GM21825 (cell line): ENCODE results near the gene UFSP1.

Experiments
- ATAC-seq: cut with Tn5 transposase; IDR thresholded peaks from one replicate; pipeline ENCODE4 v1.9.1; 2021; ENCODE audit warnings: mild to moderate bottlenecking, moderate library complexity; ENCODE audit not compliant: unreplicated experiment

The UFSP1 gene

DNA sequence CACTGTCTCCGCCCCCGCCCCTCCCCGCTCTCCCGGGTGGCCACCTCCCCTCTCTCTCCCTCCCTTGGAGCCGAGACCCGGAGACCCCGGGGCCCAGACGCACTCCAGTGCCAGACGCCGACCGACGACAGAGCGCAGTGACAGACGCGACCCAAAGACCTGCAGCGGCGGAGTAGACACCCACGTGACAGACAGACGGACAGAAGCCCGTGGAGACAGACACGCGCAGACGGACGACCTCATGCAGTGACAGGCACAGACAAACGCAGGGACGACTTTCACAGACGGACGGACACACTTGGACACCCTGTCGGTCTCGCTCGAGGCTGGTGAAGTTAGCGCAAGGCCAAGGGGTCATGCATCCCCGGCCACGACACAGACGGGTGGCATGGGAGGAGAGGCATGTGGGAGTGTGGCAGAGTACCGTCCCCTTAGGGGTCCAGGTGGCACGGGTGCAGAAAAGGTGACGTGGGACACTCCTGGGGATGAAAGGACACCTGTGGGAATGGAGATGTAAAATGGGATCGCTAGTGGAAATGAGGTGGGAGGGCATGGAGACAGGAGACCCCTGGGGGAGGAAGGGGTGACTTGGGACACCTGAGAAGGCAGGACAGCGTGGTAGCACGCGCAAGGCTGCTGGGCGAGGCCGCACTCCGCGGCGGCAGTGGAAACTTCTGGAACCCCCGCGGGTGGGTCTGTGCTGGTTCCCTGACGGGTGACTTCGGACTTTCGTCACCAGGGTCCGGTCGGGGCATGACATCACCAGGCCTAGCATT, 6.6 kb upstream of the UFSP1 start:
- ATAC-seq = no peak

DNA sequence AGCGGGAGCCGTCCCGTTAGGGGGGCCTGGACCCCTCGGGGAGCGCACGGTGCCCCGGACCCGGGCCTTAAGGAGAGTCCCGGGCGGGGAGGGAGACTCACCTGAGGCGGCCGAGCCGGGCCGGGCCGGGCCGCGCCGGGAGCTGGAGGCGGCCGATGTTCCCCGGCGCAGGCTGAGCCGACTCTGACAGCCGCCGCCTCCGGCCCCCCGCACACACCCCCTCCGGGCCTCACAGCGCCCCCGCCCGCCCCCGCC, 6.1 kb upstream of the UFSP1 start, which contains the start of gene ACHE:
TSS of gene ACHE (minus strand) at position 188 of the 255 bp plus-strand sequence. CDS start 1,656 bp downstream, outside the sequence.
- no peak for ATAC-seq

DNA sequence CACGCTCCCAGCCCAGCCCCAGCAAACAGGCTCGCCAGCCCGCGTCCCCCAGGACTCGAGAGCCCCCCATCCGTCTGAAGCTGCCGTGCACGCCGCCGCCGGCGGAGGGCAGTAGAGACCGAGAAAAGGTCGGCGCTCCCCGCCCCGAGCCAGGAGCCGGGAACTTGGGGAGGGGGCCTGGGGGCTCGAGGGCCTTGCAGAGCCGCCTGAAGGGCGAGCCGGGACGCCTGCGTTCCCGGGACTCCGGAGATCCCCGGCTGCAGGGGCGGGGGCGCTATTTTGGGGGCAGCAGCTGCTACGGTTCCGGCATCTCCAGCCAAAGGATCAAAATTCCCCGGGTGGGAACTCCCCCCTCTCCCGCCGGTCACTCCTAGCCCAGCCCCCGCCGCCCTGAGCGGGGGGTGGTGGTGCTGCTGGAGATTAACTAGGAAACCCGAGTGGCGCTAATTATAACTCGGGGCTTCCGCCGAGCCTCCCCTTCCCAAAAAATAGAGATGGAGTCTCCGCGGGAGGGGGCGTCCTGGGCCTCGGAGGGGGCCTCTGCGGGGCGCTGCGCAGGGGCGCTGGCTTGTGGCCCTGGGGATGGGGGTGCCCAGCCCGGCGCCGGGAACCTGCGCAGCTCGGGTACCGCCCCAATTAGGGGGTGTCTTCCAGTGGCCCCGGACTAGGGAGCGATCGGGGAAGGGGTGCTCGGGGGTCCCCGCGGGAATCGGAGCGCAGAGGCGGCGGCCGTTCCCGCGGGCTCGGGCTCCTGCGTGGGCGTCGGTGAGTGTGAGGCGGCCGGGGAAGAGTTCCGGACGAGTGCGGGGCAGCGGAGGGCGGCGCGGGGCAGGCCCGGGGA, 5.6 kb upstream of the UFSP1 start:
- ATAC-seq = no peak

DNA sequence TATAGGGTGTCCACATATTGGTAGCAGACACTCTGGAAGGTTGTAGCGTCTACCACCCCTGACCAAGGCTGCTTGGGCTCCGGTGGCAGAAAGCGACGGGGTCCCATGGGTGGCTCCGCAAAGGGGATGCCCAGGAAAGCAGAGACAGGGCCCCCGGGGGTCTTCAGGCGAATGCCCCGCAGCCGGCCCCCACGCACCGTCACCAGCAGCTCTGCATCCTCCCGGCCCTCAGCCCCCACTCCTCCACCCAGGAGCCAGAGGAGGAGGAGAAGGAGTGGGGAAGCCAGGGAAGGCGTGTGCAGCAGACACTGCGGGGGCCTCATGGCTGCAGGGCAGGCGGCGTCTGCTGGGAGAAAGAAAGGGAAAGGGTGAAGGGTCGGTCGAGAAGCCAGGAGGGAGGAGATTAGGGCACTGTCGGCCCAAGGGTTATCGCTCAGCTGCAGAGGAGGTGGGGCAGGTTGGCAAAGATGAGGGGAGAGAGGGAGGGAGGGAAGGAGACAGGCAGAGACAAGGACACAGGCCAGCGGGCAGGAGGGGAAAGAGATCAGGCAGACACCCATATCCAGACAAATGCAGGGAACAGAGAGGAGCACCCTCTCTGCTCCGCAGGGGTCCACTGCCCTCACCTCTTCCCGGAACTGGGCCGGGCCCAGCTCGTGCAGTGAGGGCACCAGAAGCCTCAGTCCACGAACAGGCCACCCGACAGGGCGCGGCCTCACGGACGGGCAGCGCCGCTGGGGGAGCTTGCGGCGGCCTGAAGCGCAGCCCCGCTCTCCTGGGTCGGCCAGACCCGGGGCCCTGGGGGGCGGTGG, 4.6 kb upstream of the UFSP1 start:
- no peak for ATAC-seq

DNA sequence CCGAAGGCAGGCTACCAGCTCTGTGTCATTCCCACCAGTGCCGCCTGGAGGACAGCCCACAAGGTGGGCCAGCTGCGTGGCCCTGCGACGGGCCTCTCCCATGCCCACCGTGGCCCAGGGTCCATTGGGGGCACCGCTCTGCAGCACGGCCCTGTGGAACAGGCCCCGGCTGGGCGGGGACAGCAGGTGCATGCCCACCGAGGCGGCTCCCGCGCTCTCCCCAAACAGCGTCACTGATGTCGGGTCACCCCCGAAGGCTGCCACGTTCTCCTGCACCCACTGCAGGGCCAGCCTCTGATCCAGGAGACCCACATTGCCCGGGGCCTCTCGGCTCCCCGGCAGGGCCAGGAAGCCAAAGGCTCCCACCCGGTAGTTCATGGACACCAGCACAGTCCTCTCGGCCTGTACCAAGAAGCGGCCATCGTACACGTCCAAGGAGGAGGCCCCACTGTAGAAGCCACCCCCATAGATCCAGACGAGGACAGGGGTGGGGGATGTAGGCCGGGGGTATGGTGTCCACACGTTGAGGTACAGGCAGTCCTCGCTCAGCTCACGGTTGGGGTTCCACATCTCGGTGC, 3.9 kb upstream of the UFSP1 start:
- ATAC-seq = no peak

DNA sequence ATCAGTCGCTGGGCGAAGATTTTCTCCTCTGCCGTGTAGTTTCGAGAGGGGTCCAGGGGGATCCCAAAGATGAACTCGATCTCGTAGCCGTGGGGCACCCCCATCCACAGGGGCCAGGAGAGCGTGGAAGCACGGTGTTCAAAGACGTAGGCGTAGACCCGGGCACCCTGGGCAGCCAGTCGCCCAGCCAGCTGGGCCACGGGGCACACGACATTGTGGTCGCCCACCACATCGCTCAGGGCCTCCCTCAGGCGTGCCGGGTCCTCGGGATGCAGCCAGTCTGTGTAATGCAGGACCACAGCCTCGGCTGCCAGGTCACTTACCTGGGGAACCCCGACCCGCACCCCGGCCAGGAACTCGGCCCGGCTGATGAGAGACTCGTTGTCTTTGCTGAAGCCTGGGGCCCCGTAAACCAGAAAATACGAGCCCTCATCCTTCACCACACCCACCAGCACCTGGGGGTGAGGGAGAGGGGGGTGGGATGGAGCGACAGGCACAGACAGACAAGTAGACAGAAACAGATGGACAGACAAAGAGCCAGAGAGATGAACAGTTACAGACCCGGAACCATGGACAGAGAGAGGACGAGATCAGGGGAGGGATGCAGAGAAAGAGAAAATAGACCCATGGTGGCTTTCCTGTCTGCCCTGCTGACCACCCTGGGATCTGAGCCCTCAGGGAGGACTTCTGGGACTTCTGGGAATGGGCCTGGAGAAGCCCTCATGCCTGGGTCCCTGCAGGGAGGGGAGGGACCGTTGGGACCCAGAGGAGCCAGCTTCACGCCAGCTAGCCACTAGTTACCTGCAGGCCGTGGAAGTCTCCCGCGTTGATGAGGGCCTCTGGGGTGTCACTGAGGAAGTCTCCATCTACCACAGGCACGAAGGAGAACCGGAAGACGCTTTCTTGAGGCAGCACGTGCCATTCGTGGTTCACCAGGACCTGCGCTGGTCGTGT, 3.1 kb upstream of the UFSP1 start:
- ATAC-seq = no peak

DNA sequence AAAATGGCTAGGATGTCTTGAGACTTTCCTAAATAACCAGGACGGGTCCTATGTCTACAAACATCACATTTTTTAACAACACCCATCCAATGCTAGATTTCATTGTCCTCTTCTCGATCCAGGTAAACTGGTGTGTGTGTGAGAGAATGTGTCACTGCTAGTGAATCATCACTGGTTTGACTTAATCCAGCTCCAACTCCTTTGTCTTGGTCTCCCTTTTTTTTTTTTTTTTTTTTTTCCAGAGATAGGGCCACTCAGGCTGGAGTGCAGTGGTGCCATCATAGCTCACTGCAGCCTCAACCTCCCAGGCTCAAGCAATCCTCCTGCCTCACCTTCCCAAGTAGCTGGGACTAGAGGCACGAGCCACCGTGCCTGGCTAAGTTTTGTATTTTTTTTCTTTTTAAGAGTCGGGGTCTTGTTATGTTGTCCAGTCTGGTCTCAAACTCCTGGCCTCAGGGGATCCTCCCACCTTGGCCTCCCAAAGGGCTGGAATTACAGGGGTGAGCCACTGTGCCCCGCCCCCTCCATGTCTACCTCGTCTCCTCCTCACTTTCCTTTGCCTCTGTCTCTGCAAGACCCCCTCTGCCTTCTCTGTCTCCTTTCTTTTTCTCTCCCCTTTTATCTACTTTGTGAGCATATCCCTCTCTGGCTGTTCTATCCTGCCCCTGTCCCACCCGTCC, 2.2 kb upstream of the UFSP1 start:
- no peak for ATAC-seq

DNA sequence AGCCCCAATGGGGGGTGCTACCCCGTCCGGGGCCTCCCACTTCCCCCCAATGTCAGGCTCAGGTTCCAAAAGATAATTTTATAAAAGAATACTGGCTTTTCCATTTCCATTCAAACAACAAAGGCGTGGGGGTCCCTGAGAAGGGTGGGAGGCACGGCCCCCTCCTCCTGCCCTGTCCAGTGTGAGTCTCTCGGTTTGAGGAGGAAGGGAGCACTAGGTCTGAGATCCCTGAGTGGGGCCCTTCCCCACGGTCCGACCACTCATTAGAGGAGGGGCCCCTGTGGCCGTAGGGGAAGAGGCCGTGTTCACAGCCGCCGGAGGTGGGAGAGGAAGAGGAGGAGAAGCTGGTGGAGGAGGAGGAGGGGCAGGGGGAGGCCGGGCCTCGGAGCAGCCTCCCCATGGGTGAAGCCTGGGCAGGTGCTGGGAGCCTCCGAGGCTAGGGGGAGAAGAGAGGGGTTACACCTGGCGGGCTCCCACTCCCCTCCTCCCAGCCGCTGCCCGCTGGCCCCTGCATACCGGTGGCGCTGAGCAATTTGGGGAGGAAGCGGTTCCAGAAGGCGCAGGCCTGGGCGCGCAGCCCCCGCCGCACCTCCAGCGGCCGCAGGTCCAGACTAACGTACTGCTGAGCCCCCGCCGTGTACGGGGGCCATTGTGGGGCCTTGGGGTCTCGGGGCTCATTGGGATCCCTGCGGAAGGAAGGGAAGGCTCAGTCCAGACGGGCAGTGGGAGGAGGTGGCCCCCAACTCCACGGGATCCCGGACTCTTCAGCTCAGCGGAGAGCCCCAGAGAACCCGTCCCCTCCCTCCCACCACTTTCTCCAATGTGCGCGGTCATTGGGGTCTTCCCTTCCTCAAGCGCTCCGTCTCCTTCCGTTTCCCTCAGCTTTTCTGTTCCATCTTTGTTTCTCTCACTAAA, 1.4 kb upstream of the UFSP1 start:
- ATAC-seq = no peak

DNA sequence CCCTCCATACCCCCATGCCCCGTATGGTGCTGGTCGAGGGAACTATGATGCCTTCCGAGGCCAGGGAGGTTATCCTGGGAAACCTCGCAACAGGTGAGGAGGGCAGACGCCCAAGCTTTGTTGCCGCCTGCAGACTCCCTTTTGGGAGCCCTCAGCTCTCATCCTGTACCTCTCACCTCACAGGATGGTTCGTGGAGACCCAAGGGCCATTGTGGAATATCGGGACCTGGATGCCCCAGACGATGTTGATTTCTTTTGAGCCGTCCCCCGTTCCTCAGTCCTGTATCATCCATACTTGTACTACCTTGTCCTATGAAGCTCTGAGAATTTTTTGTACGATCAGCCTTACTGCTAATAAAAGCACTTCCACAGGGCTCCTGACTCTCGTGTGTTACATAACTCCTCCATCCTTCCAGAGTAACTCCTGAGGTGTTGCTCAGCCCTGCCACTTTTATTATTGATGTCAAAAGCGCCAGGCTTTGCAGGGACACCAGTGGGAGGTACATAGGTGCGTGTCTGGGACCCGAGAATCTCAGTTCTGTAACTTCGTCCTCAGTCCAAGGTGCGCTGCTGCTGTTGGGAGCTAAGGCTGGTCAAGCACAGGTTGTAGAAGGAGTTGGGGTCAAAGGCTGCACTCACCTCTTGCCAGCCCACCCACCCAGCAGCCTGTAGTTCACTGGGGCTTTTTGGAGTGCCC, 1.1 kb downstream of the UFSP1 start:
- ATAC-seq = no peak

DNA sequence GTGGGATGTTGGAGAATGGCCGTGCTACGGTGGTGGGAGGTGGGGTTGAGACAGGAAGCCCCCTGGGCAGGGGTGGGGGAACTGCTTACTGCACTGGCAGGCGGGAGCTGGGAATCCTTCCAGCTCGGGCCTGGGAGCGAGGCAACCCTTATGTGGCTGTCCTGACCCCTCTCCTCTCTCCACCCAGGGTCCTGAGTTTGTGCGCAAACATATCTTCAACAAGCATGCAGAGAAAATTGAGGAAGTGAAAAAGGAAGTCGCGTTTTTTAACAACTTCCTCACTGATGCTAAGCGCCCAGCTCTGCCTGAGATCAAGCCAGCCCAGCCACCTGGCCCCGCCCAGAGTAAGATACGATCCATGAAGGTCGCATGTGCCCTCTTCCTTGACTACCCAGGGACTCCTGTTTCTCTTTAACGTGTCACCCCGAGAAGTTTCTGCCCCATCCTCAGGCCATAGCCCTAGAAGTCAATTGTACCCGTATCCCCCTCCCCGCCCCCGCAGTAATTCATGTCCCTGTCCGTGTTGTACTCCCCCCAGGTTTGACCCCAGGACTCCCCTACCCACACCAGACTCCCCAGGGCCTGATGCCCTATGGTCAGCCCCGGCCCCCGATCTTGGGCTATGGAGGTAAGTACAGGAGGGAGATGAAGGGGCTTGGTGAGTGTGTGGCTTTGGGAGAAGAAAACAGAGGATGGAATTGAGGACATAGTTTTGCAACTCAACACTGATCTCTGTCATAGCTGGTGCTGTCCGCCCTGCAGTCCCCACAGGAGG, 1.8 kb downstream of the UFSP1 start:
- ATAC-seq = peak; percentile 38

DNA sequence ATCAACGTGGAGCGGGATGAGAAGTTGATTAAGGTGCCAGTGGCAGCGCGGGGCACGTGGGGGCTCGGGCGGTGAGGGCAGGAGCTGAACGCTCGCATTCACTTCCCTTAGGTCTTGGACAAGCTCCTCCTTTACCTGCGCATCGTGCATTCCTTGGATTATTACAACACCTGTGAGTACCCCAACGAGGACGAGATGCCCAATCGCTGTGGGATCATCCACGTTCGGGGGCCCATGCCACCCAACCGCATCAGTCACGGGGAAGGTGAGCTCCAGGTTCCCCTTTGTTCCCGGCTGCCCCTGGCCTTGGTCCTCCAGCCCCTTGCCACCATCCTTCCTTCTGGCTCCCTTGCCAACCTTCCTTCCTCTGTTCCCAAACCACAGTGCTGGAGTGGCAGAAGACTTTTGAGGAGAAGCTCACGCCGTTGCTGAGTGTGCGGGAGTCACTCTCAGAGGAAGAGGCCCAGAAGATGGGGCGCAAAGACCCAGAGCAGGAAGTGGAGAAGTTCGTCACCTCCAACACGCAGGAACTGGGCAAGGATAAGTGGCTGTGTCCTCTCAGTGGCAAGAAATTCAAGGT, 2.5 kb downstream of the UFSP1 start:
- no peak for ATAC-seq

DNA sequence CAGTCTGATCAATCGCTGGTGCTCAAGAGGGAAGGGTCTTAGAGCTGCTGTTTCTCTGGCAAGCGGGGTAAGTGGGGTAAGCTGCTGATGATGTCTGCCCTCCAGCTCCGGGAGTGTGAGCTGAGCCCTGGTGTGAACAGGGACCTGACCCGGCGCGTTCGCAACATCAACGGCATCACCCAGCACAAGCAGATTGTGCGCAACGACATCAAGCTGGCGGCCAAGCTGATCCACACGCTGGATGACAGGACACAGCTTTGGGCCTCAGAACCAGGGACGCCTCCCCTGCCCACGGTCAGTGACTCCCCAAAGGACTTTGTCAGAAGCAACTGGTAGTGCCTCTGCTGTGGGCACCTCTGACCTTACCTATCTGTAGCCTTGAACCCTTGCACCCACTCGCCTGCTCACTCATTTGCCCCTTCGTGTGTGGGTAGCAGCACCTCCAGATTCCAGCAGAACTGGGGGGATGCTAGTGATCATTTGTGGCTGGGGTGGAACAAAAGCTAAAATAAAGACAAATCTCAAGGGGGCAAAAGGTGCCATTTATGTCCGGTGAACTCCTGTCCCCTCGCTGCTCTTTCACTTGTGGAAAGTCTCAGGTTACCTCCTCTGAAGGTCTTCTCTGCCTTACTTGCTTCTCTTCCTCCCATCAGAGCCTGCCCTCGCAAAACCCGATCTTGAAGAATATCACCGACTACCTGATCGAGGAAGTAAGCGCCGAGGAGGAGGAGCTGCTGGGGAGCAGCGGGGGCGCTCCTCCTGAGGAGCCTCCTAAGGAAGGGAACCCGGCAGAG, 3.2 kb downstream of the UFSP1 start:
- no peak for ATAC-seq

DNA sequence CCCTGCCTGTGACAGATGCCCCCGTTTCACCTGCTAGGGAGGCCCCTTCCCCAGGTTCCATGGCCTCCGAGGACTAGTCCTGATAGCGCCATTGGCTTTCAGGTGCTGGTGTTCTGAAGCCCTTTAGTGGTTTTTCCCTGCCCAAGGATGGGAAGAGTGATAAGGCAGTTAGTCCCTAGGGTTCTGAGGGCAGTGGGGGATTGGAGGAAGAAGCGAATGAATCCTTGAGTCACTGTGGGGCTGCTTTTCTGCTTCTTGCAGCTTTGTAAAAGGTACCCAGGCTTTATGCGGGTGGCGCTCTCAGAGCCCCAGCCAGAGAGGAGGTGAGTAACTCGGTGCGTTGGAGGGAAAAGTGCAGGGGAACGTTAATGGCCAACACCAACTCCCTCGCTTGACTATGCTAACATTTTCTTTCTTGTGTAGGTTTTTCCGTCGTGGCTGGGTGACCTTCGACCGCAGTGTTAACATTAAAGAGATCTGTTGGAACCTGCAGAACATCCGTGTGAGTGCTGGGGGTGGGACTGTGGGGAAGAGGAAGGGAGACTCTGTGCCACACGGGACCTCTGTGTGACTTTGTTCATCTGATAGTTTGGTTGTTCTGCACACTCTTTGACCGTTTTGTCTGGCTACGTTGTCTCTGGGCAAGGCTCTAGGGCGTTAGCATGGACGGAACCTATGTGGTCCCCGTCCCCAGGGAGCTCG, 3.9 kb downstream of the UFSP1 start:
- no peak for ATAC-seq

DNA sequence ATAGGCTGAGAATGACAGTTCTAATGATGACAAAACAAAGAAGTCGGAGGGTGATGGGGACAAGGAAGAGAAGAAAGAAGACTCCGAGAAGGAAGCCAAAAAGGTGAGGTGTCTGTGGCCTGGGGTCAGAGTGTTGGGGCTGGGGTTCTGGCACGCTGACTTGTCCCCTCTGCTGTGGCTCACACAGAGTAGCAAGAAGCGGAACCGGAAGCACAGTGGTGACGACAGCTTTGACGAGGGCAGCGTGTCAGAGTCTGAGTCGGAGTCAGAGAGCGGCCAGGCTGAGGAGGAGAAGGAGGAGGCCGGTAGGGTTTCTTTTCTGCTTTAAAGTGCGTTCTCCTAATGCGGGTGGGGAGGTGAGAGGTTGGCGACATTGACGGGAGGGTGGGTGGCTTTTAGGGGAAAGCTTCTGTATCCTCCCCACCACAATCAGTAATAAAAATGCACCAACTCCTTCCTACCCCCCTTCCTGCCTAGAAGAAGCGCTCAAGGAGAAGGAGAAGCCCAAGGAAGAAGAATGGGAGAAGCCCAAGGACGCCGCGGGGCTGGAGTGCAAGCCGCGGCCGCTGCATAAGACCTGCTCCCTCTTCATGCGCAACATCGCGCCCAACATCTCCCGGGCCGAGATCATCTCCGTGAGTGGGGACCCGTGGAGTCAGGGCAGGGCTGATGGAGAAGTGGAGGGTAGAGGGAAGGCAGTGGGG, 4.6 kb downstream of the UFSP1 start:
- no peak for ATAC-seq
